ENCODE measurements around the gene TMEM132E. TPM values are rescaled to one million over a fixed set of nuclear protein-coding genes. Genes with fewer than 3 reads are reported as not detected.

The TMEM132E gene
- total and polyA plus RNA-seq, 2 donors = 0.09 to 0.78 TPM

- Histone ChIP-seq H3K36me3 (ENCODE audit: control insufficient read depth in 2 of 2, insufficient read depth in 2 of 2, low read length in 1 of 2) (no peaks in the 10 kb centered on the region), H3K27me3 (ENCODE audit: control insufficient read depth in 2 of 2, insufficient read depth in 1 of 2, low read length in 1 of 2) (peaks cover 9 to 41% of the 10 kb centered on the region in 2 donors)
- 90% methylated on average over 5 of the region's 5 CpGs for WGBS
Measured at GRCh38 chr17:34620458-34620857, 41.1 kb downstream of the TMEM132E start.

GRCh38 chr17:34622862-34623623 lies 43.7 kb downstream of the TMEM132E start:
- DNase-seq (ENCODE audit: low read depth in 6 of 9, low spot score in 9 of 9) = no peak
- peaks cover 30 to 51% of the 10 kb centered on the region in 2 donors for H3K27me3 ChIP-seq (ENCODE audit: control insufficient read depth in 2 of 2, insufficient read depth in 1 of 2, low read length in 1 of 2)
- no peak overlapping the region for H3K4me3 ChIP-seq (ENCODE audit: low read length in 2 of 2)
- no peaks in the 10 kb centered on the region for H3K36me3 ChIP-seq (ENCODE audit: control insufficient read depth in 2 of 2, insufficient read depth in 2 of 2, low read length in 1 of 2)
- H3K27ac ChIP-seq (ENCODE audit: low read depth in 1 of 2, low read length in 1 of 2) = no peak overlapping the region
- no peaks in the 10 kb centered on the region for H3K9me3 ChIP-seq (ENCODE audit: control insufficient read depth in 2 of 2, insufficient read depth in 1 of 2, low read length in 1 of 2)
- 95% methylated on average over 10 of the region's 10 CpGs for WGBS
- H3K4me1 ChIP-seq (ENCODE audit: control insufficient read depth in 2 of 2, insufficient read depth in 2 of 2, low read length in 2 of 2) = no peaks in the 10 kb centered on the region

More at GRCh38 chr17:34620458-34620857, 41.1 kb downstream of the TMEM132E start:
- no peaks in the 10 kb centered on the region for H3K4me1 ChIP-seq (ENCODE audit: control insufficient read depth in 2 of 2, insufficient read depth in 2 of 2, low read length in 2 of 2)
- no peak overlapping the region for H3K4me3 ChIP-seq (ENCODE audit: low read length in 2 of 2)
- DNase-seq (ENCODE audit: low read depth in 6 of 9, low spot score in 9 of 9) = no peak
- no peaks in the 10 kb centered on the region for H3K9me3 ChIP-seq (ENCODE audit: control insufficient read depth in 2 of 2, insufficient read depth in 1 of 2, low read length in 1 of 2)
- no peak overlapping the region for H3K27ac ChIP-seq (ENCODE audit: low read depth in 1 of 2, low read length in 1 of 2)

GRCh38 chr17:34623856-34624766 lies 44.7 kb downstream of the TMEM132E start:
- Histone ChIP-seq H3K27me3 (ENCODE audit: control insufficient read depth in 2 of 2, insufficient read depth in 1 of 2, low read length in 1 of 2) (peaks cover 36 to 61% of the 10 kb centered on the region in 2 donors), H3K9me3 (ENCODE audit: control insufficient read depth in 2 of 2, insufficient read depth in 1 of 2, low read length in 1 of 2) (no peaks in the 10 kb centered on the region), H3K4me3 (ENCODE audit: low read length in 2 of 2) (no peak overlapping the region), H3K36me3 (ENCODE audit: control insufficient read depth in 2 of 2, insufficient read depth in 2 of 2, low read length in 1 of 2) (no peaks in the 10 kb centered on the region), H3K4me1 (ENCODE audit: control insufficient read depth in 2 of 2, insufficient read depth in 2 of 2, low read length in 2 of 2) (no peaks in the 10 kb centered on the region), H3K27ac (ENCODE audit: low read depth in 1 of 2, low read length in 1 of 2) (no peak overlapping the region)
- no peak for DNase-seq (ENCODE audit: low read depth in 6 of 9, low spot score in 9 of 9)
- WGBS = 70% methylated on average over 12 of the region's 12 CpGs

- peaks cover 36 to 63% of the 10 kb centered on the region in 2 donors for H3K27me3 ChIP-seq (ENCODE audit: control insufficient read depth in 2 of 2, insufficient read depth in 1 of 2, low read length in 1 of 2)
- no peak overlapping the region for H3K4me3 ChIP-seq (ENCODE audit: low read length in 2 of 2)
- no peaks in the 10 kb centered on the region for H3K4me1 ChIP-seq (ENCODE audit: control insufficient read depth in 2 of 2, insufficient read depth in 2 of 2, low read length in 2 of 2)
- H3K27ac ChIP-seq (ENCODE audit: low read depth in 1 of 2, low read length in 1 of 2) = no peak overlapping the region
- WGBS = 38% methylated on average over 7 of the region's 7 CpGs
- no peaks in the 10 kb centered on the region for H3K36me3 ChIP-seq (ENCODE audit: control insufficient read depth in 2 of 2, insufficient read depth in 2 of 2, low read length in 1 of 2)
- no peaks in the 10 kb centered on the region for H3K9me3 ChIP-seq (ENCODE audit: control insufficient read depth in 2 of 2, insufficient read depth in 1 of 2, low read length in 1 of 2)
- no peak for DNase-seq (ENCODE audit: low read depth in 6 of 9, low spot score in 9 of 9)
Measured at GRCh38 chr17:34624767-34625383, 45.5 kb downstream of the TMEM132E start.

GRCh38 chr17:34626121-34626681 lies 46.8 kb downstream of the TMEM132E start:
- Histone ChIP-seq H3K36me3 (ENCODE audit: control insufficient read depth in 2 of 2, insufficient read depth in 2 of 2, low read length in 1 of 2) (no peaks in the 10 kb centered on the region), H3K27me3 (ENCODE audit: control insufficient read depth in 2 of 2, insufficient read depth in 1 of 2, low read length in 1 of 2) (peaks cover 36 to 66% of the 10 kb centered on the region in 2 donors), H3K4me3 (ENCODE audit: low read length in 2 of 2) (no peak overlapping the region), H3K27ac (ENCODE audit: low read depth in 1 of 2, low read length in 1 of 2) (no peak overlapping the region), H3K4me1 (ENCODE audit: control insufficient read depth in 2 of 2, insufficient read depth in 2 of 2, low read length in 2 of 2) (no peaks in the 10 kb centered on the region), H3K9me3 (ENCODE audit: control insufficient read depth in 2 of 2, insufficient read depth in 1 of 2, low read length in 1 of 2) (no peaks in the 10 kb centered on the region)
- no peak for DNase-seq (ENCODE audit: low read depth in 6 of 9, low spot score in 9 of 9)
- 12% methylated on average over 53 of the region's 53 CpGs for WGBS

- Histone ChIP-seq H3K27me3 (ENCODE audit: control insufficient read depth in 2 of 2, insufficient read depth in 1 of 2, low read length in 1 of 2) (peaks cover 36 to 57% of the 10 kb centered on the region in 2 donors), H3K36me3 (ENCODE audit: control insufficient read depth in 2 of 2, insufficient read depth in 2 of 2, low read length in 1 of 2) (no peaks in the 10 kb centered on the region), H3K27ac (ENCODE audit: low read depth in 1 of 2, low read length in 1 of 2) (no peak overlapping the region), H3K4me3 (ENCODE audit: low read length in 2 of 2) (no peak overlapping the region), H3K9me3 (ENCODE audit: control insufficient read depth in 2 of 2, insufficient read depth in 1 of 2, low read length in 1 of 2) (no peaks in the 10 kb centered on the region), H3K4me1 (ENCODE audit: control insufficient read depth in 2 of 2, insufficient read depth in 2 of 2, low read length in 2 of 2) (no peaks in the 10 kb centered on the region)
- no peak for DNase-seq (ENCODE audit: low read depth in 6 of 9, low spot score in 9 of 9)
- 93% methylated on average over 8 of the region's 8 CpGs for WGBS
Measured at GRCh38 chr17:34628879-34629278, 49.5 kb downstream of the TMEM132E start.

- Histone ChIP-seq H3K27me3 (ENCODE audit: control insufficient read depth in 2 of 2, insufficient read depth in 1 of 2, low read length in 1 of 2) (peaks cover 9 to 45% of the 10 kb centered on the region in 2 donors), H3K4me1 (ENCODE audit: control insufficient read depth in 2 of 2, insufficient read depth in 2 of 2, low read length in 2 of 2) (peaks cover 1 to 4% of the 10 kb centered on the region in 2 donors), H3K4me3 (ENCODE audit: low read length in 2 of 2) (no peak overlapping the region), H3K9me3 (ENCODE audit: control insufficient read depth in 2 of 2, insufficient read depth in 1 of 2, low read length in 1 of 2) (no peaks in the 10 kb centered on the region), H3K27ac (ENCODE audit: low read depth in 1 of 2, low read length in 1 of 2) (no peak overlapping the region), H3K36me3 (ENCODE audit: control insufficient read depth in 2 of 2, insufficient read depth in 2 of 2, low read length in 1 of 2) (no peaks in the 10 kb centered on the region)
- 42% methylated on average over 4 of the region's 4 CpGs for WGBS
- no peak for DNase-seq (ENCODE audit: low read depth in 6 of 9, low spot score in 9 of 9)
Measured at GRCh38 chr17:34633351-34633750, 54.0 kb downstream of the TMEM132E start.

- Histone ChIP-seq H3K4me1 (ENCODE audit: control insufficient read depth in 2 of 2, insufficient read depth in 2 of 2, low read length in 2 of 2) (peaks cover 3 to 4% of the 10 kb centered on the region in 2 donors), H3K27me3 (ENCODE audit: control insufficient read depth in 2 of 2, insufficient read depth in 1 of 2, low read length in 1 of 2) (peaks cover 5 to 45% of the 10 kb centered on the region in 2 donors), H3K9me3 (ENCODE audit: control insufficient read depth in 2 of 2, insufficient read depth in 1 of 2, low read length in 1 of 2) (no peaks in the 10 kb centered on the region), H3K36me3 (ENCODE audit: control insufficient read depth in 2 of 2, insufficient read depth in 2 of 2, low read length in 1 of 2) (no peaks in the 10 kb centered on the region), H3K4me3 (ENCODE audit: low read length in 2 of 2) (no peak overlapping the region), H3K27ac (ENCODE audit: low read depth in 1 of 2, low read length in 1 of 2) (no peak overlapping the region)
- WGBS = 93% methylated on average over 3 of the region's 3 CpGs
- no peak for DNase-seq (ENCODE audit: low read depth in 6 of 9, low spot score in 9 of 9)
Measured at GRCh38 chr17:34633760-34634159, 54.4 kb downstream of the TMEM132E start.
